HUDEP-2 (cell line): ENCODE data around the gene CEPT1.

Experiments used
- DNase-seq, 76 experiments: peaks; one replicate each; lab custom pipeline; 2025; ENCODE audit not compliant: unreplicated experiment in 76 of 76; lab: John Stamatoyannopoulos, UW

The CEPT1 gene

DNA sequence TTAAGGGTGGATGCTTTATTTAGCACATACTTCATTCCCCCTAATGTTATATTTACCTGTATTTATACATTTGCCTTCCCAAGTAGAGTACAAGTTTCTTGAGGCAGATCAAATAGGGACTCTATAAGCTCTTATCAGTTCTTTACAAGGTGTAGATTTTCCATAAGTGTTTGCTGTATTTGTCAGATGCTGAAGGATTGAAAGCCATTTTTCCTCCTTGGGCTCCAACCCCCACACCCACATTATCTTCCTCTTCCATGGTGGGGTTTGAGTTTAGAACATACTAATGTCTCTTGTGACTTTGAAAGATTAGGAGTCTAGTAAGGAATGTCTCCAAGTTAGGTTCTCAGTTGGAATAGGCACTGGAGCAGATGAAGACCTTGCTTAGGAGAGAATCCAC, 85.1 kb downstream of the CEPT1 start:
- no peak for DNase-seq

- DNase-seq, result no peak
These were observed 85.8 kb downstream of the CEPT1 start for GRCh38 chr1:111225717-111226400.

GRCh38 chr1:111227434-111227833, 87.4 kb downstream of the CEPT1 start, which contains the start of gene CHI3L2:
CHI3L2 (plus strand) TSS chr1:111227713; CDS start chr1:111227730, 17 bp downstream.
- no peak for DNase-seq

DNA sequence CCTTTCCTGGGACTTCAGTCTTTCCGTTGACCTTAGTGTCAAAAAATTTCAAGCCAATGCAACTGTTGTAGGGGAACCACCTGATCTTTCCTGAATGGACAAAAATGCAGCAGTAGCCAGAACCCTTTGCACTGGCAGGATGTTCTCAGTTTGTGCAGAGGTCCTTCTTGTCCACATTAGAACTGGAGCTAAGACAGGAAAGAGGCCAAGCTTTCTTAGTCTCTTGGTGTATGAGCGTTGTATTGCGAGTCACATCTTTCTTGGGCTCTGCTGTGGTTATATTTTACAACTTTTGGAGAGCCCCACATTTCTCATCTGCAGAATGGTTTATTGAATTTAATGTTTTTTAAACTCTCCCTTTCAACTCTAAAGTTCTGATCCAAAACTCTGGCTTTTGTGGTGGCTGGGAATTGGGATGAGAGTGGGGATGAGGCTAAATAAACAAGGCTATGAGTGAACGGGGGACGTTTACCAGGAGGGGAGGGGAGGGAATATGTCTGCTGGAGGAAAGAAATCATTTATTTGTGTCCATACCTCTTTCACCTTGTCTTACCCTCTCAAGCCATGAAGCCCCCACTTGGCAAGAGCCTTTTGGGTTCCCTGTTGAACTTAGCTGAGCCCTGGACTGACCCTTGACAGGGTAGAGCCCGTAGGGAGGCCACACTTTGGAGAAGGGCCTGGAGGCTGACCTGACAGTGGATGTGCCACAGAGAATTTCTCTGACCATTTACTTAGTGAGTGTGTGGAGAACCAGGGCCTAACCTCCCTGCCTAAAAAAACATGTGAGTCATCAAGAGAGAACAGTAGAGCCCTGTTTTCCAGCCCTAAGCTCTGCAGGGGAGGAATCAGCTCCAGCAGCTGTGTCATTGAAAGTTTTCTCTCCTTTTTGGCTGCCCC, 88.1 kb downstream of the CEPT1 start:
- no peak for DNase-seq

GRCh38 chr1:111228748-111229126, 88.7 kb downstream of the CEPT1 start:
- DNase-seq, result no peak

- no peak for DNase-seq
These were observed 92.1 kb downstream of the CEPT1 start for GRCh38 chr1:111232134-111232533.

DNA sequence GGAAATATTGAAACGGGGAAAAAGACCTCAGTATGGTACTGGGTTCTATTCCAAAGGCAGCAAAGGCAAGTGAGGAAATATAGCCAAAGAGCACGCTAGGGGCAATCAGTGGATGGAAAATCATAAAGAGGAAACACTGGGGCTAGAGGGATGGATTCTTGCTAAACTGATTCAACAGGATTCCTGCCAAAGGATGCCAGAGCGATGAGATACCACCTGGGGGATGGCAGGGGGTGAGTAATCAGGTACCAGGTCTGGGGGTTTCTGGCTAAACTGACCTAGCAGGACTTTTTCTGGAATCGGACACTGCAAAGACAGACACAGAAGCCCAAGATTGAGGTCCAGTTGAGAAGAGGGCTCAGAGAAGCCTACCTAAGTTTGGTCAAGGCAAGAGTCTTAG, 94.2 kb downstream of the CEPT1 start:
- DNase-seq, result no peak
